IPS-11a (cell line): ENCODE results near the gene GDAP2.

Experiments used
- H3K4me3 ChIP-seq: one replicate; pipeline ENCODE4 v1.5.1; 2013; ENCODE audit warnings: low read depth, low read length, control low read depth

The GDAP2 gene

GRCh38 chr1:117843791-117844190 lies 85.6 kb downstream of the GDAP2 start:
- no peak overlapping the region for H3K4me3 ChIP-seq

DNA sequence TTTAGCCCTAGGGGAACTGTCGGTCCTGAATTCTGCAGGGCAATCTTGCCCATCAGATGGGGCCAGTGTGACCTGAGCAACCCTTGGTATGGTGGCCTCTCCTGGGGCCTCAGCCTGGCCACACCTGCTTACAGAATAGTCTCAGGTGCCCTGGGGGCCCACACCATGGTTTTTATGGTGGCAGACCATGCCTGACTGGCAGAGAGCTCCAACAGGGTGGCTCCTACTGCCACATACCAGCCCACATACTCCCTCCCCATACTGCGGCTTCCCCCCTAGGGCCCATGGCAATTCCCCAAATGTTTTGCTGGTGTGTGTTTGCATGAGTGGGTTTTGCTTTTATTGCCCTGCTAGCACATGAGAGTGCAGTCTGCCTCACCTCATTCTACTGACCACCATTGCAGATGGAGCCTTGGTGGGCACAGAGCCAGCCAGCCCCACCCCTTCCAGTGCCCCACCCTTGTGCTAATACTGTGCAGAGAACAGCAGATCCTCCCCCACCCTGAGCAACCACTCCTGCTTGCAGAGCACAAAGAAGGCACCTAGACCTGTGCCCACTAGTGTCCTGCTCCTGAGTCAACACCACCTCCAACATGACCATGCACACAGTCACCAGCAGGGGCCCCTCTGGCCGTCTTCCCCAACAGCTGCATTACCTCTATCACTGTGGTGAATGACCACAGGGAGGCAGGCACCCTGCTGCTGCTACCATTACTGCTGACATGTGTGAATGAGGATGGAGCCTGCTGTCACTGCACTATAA lies 86.8 kb downstream of the GDAP2 start:
- H3K4me3 ChIP-seq = no peak overlapping the region

DNA sequence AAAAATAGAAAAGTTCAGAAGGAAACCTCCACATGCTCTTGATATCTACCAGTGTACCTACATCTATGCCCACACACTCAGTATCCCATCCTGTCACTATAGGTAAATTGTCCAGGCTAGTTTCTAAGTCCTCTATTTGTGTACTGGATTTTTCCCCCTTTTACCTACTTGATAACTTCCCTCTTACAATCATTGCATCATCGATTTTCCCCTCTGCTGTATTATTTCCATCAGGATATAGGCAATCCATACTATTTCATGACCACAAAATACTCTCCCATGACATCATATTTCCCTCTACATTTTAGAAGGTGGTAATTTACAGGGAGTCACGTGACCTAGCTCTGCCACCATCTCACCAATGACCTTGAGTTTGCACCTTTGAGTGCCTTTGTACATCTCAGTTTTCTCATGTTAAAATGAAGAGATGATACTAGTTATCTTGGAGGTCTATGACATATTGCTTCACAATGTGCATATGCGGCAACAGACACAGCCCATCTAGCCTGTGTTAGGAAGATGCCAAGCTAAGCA lies 88.2 kb downstream of the GDAP2 start:
- H3K4me3 ChIP-seq = no peak overlapping the region

- H3K4me3 ChIP-seq = no peak overlapping the region
Observed at GRCh38 chr1:117838911-117839310, 90.5 kb downstream of the GDAP2 start.

- no peak overlapping the region for H3K4me3 ChIP-seq
Observed at GRCh38 chr1:117836069-117836468, 93.4 kb downstream of the GDAP2 start.

GRCh38 chr1:117834416-117834815 lies 95.0 kb downstream of the GDAP2 start:
- no peak overlapping the region for H3K4me3 ChIP-seq

DNA sequence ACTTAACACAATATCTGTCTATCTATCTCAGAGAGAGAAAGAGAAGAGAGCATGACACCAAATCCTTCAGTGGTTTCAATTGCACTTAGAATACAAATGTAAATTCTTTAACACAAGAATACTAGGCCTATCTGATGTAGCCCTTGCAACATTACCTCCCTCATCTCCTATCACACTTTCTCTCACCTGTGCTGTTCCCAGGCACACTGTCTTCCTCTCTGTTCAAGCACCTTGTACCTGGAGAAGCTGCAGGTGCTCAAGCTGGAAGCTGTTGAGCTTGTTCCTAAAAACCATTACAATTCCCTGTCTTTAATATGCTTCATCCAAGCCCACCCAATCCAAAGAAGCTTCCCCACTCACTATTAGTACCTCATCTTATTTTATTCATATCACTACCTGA lies 97.0 kb downstream of the GDAP2 start:
- H3K4me3 ChIP-seq = no peak overlapping the region

- H3K4me3 ChIP-seq = no peak overlapping the region
Observed at GRCh38 chr1:117830222-117830621, 99.2 kb downstream of the GDAP2 start.

- H3K4me3 ChIP-seq = no peak overlapping the region
Observed at GRCh38 chr1:117828201-117828600, 101.2 kb downstream of the GDAP2 start.

DNA sequence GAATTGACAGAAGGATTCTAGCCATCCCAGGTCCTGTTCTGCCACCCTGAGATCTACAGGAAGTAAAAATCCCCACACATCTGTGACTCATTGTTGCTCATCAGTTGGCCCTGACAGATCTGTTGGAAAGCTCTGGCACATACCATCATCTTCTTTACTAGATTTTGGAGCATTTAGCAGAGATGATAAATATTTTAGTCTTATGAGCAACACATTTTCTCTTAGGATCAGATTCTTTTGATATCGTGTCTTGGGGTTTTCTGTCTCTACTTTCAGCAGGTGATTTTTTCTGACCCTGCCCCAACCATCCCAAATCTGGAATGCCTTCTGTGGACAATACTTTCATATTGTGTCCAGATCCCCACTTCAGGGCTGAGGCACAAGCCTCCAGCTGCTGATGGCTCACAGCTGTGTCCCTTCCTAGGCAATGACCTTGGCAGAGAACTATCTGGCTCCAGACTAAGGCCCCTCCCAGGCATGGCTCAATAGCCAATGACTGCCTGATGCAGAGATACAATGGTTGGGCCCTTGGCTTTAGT lies 102.8 kb downstream of the GDAP2 start:
- H3K4me3 ChIP-seq = no peak overlapping the region

DNA sequence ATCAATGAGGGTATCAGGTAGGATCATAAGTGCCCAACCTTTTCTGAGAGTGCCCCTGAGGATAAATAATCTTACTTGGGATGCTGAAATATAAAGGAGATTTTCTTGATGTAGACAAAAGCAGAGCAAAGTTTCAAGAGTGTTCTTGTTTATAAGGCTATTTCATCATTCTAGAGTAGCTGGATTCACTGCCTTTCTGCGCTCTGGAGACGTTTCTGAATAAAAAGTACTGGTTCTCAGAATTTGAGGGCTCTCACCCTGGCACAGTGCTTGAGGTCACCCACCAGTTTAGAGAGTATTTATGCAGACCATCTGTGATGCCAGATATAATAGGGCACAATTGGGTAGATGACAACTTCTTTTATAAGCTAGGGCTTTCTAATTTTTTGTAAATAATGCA lies 103.3 kb downstream of the GDAP2 start:
- H3K4me3 ChIP-seq = no peak overlapping the region

DNA sequence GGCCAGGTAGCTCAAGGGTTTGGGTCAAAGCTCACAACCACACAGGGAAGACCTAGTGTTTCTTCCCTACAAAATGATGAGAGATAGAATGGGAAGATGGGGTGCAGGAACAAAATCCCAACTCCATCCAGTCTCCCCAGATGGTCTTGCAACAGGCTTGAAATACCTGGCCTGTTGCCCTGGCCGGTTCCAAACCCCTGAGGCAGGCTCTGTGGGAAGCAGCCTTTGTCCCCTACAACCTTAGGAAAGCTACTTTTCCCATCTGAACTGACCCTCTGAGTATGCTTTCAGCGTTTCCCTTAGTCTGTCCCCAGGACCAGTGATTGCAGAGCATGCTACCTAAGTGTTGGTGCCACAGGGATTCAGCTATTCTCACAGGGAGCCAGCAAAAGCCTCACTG lies 104.0 kb downstream of the GDAP2 start:
- H3K4me3 ChIP-seq = no peak overlapping the region

GRCh38 chr1:117824616-117825015 lies 104.8 kb downstream of the GDAP2 start:
- H3K4me3 ChIP-seq = no peak overlapping the region

DNA sequence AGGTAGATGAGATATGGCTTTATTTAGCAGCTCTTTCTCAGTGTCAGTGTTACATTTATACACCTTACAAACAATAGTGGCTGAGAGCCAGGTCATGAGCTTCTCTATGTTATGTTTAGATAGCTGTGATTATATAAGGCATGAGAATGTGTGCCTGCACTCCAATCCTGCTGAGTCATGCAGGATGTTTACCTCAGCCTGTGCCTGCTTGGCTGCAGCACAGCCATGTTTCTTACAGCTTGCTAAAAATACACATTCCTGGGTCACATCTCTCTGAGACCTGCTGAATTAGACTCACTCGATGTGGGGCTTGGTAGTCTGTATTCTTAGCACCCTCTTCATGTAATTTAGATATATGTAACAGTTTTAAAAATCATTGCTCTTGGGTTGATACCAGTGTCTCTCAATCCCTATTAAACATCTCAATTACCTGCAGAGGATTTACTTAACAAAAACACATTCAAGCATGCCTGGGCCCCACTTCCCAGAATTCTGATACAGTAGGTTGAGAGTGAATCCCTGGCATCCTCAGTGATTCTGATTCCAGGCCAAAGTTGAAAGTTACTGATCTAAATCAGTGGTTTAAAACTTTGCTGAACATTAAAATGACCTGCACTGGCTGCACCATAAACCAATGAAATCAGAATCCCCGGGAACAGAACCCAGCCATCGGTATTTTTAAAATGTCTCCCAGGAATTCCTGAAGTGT lies 107.5 kb downstream of the GDAP2 start:
- no peak overlapping the region for H3K4me3 ChIP-seq

DNA sequence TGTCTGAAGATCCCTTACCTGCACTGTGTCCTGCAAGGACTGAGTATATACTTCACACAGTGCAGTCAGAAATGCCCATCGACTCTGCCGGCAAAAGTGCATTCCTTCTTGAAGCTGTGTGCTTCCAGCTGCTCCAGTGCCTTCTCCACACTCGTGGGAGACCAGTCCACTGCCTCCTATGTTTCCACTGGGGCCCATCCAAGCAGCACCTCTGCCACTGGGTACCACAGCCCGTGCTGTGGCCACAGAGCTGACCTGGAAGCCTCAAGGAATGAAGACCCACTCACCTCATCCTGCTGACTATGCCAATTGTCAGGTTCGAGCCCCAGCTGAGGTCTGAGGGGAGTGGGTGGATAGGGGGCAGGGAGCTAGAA lies 108.1 kb downstream of the GDAP2 start:
- no peak overlapping the region for H3K4me3 ChIP-seq

- H3K4me3 ChIP-seq = no peak overlapping the region
Observed at GRCh38 chr1:117820694-117821381, 108.6 kb downstream of the GDAP2 start.

GRCh38 chr1:117820096-117820495 lies 109.3 kb downstream of the GDAP2 start:
- H3K4me3 ChIP-seq = no peak overlapping the region

GRCh38 chr1:117819301-117819700 lies 110.1 kb downstream of the GDAP2 start:
- no peak overlapping the region for H3K4me3 ChIP-seq

- no peak overlapping the region for H3K4me3 ChIP-seq
Observed at GRCh38 chr1:117818456-117818855, 111.0 kb downstream of the GDAP2 start.

DNA sequence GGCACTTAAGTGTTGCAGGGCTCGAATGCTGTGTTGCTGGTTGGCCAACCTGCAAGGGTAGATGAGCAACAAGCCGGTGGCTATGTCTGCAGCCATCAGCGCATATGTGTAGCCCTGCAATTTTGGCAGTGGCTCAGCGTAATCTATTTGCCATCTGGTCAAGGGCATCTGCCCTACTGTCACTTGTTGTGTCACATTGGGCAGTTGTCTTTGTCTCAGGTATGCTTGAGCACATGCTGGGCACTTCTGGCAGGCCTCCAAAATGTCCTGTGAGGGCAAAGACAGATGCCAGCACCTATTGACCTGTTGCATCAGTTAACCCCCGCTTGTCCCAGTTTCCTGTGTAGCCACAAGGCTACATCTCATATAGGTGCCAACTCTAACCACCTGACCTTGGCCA lies 111.8 kb downstream of the GDAP2 start:
- H3K4me3 ChIP-seq = no peak overlapping the region

- H3K4me3 ChIP-seq = no peak overlapping the region
Observed at GRCh38 chr1:117815926-117816325, 113.5 kb downstream of the GDAP2 start.
